IMR-90 (cell line): Measurements from ENCODE around the gene SCNN1B.

Source experiments
- CEBPB ChIP-seq: IDR thresholded peaks from 2 replicates; pipeline ENCODE4 v1.6.1; 2012; ENCODE audit warnings: low read depth, low read length, improper control_type of control experiment
- FOS ChIP-seq: fragments of 150-350 bp; IDR thresholded peaks from 2 replicates; pipeline ENCODE4 v1.6.1; 2016; ENCODE audit warnings: low read depth, low read length
- POLR2A ChIP-seq: IDR thresholded peaks from 2 replicates; pipeline ENCODE4 v1.6.1; 2012; ENCODE audit warnings: mild to moderate bottlenecking, low read depth, low read length
- RAD21 ChIP-seq: IDR thresholded peaks from 2 replicates; pipeline ENCODE4 v1.6.1; 2012; ENCODE audit warnings: low read length, improper control_type of control experiment
- RFX5 ChIP-seq: IDR thresholded peaks from 2 replicates; pipeline ENCODE4 v1.8.0; 2012; ENCODE audit warnings: low read depth, mild to moderate bottlenecking, low read length, moderate library complexity
- SMC3 ChIP-seq: fragments of 150-350 bp; IDR thresholded peaks from 2 replicates; pipeline ENCODE4 v1.6.1; 2016; ENCODE audit warnings: low read depth, mild to moderate bottlenecking, antibody characterized with exemption, low read length, moderate library complexity
- USF2 ChIP-seq: fragments of 150-350 bp; IDR thresholded peaks from 2 replicates; pipeline ENCODE4 v1.6.1; 2017; ENCODE audit warnings: mild to moderate bottlenecking, antibody characterized with exemption, low read length, low read depth
- TF ChIP-seq, protein P1 (sequence below): conservative IDR thresholded peaks from 2 replicates; pipeline ENCODE4 v1.5.1; 2012; ENCODE audit warnings: mild to moderate bottlenecking, low read depth, low read length, improper control_type of control experiment

GRCh38 chr16:23324727-23325126, 22.6 kb downstream of the SCNN1B start:
- TF ChIP-seq POLR2A (no peak), CEBPB (no peak), FOS (no peak), RAD21 (no peak), RFX5 (no peak), SMC3 (no peak), USF2 (no peak)
- TF ChIP-seq, protein P1, sequence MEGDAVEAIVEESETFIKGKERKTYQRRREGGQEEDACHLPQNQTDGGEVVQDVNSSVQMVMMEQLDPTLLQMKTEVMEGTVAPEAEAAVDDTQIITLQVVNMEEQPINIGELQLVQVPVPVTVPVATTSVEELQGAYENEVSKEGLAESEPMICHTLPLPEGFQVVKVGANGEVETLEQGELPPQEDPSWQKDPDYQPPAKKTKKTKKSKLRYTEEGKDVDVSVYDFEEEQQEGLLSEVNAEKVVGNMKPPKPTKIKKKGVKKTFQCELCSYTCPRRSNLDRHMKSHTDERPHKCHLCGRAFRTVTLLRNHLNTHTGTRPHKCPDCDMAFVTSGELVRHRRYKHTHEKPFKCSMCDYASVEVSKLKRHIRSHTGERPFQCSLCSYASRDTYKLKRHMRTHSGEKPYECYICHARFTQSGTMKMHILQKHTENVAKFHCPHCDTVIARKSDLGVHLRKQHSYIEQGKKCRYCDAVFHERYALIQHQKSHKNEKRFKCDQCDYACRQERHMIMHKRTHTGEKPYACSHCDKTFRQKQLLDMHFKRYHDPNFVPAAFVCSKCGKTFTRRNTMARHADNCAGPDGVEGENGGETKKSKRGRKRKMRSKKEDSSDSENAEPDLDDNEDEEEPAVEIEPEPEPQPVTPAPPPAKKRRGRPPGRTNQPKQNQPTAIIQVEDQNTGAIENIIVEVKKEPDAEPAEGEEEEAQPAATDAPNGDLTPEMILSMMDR: no peak
